Measurements from ENCODE around the gene SUB1. TPM values are rescaled to one million over a fixed set of nuclear protein-coding genes. Genes with fewer than 3 reads are reported as not detected.
"Not testable (repeated sequence)": the region's sequence is repeated elsewhere in the genome, so short reads cannot be mapped to it uniquely, and the experiment has no call there.

The SUB1 gene
- polyA plus RNA-seq, 1 of the 3 experiments (the other 2 are of a cell fraction): 50.8 TPM

DNA sequence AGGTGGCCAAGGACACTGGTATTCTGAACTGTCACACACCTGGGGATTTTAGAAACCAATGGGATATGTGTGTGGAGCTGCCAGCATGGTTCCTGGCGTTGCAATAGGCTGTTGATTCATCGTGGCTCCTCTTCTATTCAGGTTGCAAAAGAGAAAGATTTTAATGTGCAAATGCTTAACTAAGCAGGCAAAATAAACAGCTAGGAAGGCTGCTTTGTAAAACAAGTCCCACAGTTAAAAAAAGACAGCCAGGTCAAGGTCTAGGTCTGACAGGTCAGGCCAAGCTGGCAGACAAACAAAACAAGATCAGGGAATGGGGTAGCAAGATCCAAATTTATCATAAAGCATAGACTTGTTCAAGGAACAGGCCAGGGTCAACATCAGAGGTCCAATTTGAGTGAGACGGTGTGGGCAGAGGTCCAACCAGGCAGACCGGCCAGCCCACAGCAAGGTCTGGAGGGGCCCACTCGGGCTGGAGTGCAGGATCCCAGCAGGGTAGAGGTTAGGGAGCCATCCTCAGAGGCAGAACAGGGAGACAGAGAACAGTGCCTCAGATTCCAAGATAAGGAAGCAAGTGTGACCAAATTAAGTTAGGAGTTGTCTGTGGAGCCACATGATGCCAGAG is 45.6 kb downstream of the SUB1 start:
- Histone ChIP-seq H3K4me3 (ENCODE audit: low read depth in 2 of 2, low read length in 1 of 2) (no peak overlapping the region), H3K36me3 (replicated peaks in 1 of 2; ENCODE audit: control insufficient read depth in 1 of 2, insufficient read depth in 2 of 2, low read length in 1 of 2) (no peaks in the 10 kb centered on the region), H3K27ac (ENCODE audit: low read depth in 2 of 2, low read length in 1 of 2) (no peak overlapping the region), H3F3A (replicated peaks; ENCODE audit: insufficient read depth) (peaks cover 7% of the 10 kb centered on the region), H3K27me3 (ENCODE audit: insufficient read depth) (no peaks in the 10 kb centered on the region), H2AFZ (ENCODE audit: low read depth) (no peak overlapping the region), H3K9me2 (no peaks in the 10 kb centered on the region), H3K4me1 (ENCODE audit: control insufficient read depth in 1 of 2, insufficient read depth in 2 of 2, low read depth in 1 of 2, low read length in 1 of 2) (peaks cover 8 to 9% of the 10 kb centered on the region in 2 experiments; a peak in 2 of 4 replicates), H3K79me2 (ENCODE audit: insufficient read depth) (no peaks in the 10 kb centered on the region), H3K9ac (no peak overlapping the region), H4K20me1 (ENCODE audit: insufficient read depth) (no peaks in the 10 kb centered on the region), H3K9me3 (no peaks in the 10 kb centered on the region), H3K4me2 (no peak overlapping the region)
- peak; percentile 12 for DNase-seq
- ChIA-PET POLR2A (interaction anchor here (0.6 kb wide), 1 partner anchor 48 kb away, joined by 6 read pairs; no protein-coding TSS in a partner anchor), CTCF (interaction anchor here (0.8 to 1.6 kb wide), 2 partner anchors 142 to 399 kb away, joined by 3 to 4 read pairs; no protein-coding TSS in a partner anchor)
- TF ChIP-seq MXI1 (IDR thresholded peaks at IDR 0.05; ENCODE audit: low read depth, low read length) (no peak), SIN3A (IDR thresholded peaks at IDR 0.05; ENCODE audit: borderline replicate concordance, low read depth, low read length) (no peak), TAF1 (IDR thresholded peaks at IDR 0.05; ENCODE audit: borderline replicate concordance, low read depth, low read length) (no peak), SMC3 (IDR thresholded peaks at IDR 0.05; ENCODE audit: low read depth, low read length) (no peak), RAD21 (IDR thresholded peaks at IDR 0.05; ENCODE audit: low read length) (no peak), FOXJ3 (CRISPR knock-in tag; IDR thresholded peaks at IDR 0.05) (no peak), RFX5 (IDR thresholded peaks at IDR 0.05; ENCODE audit: low read length) (no peak), RCOR1 (IDR thresholded peaks at IDR 0.05; ENCODE audit: low read length) (no peak), ELF1 (IDR thresholded peaks at IDR 0.05) (no peak)
- WGBS (ENCODE audit: low lambda C conversion rate): 75% methylated on average over 5 of the region's 5 CpGs

DNA sequence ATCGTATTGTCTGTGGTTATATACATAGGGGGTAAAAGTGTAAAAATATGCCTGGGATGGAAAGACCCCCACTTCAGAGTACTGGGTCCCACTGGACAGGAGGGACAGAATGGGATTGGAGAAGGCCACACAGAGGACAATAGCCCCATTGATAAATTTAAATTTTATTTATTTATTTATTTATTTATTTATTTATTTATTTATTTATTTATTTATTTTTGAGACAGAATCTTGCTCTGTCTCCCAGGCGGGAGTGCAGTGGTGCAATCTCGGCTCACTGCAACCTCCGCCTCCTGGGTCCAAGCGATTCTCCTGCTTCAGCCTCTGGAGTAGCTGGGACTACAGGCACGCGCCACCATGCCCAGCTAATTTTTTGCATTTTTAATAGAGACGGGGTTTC is 47.7 kb downstream of the SUB1 start:
- H3K9me3 ChIP-seq; H3K27me3 ChIP-seq (ENCODE audit: insufficient read depth); H3F3A ChIP-seq (replicated peaks; ENCODE audit: insufficient read depth); POLR2A ChIA-PET; H3K9me2 ChIP-seq; H3K79me2 ChIP-seq (ENCODE audit: insufficient read depth); CTCF ChIA-PET; H2AFZ ChIP-seq (ENCODE audit: low read depth); H3K36me3 ChIP-seq (replicated peaks in 1 of 2; ENCODE audit: control insufficient read depth in 1 of 2, insufficient read depth in 2 of 2, low read length in 1 of 2); H3K4me2 ChIP-seq; DNase-seq; H3K27ac ChIP-seq (ENCODE audit: low read depth in 2 of 2, low read length in 1 of 2); H3K4me1 ChIP-seq (ENCODE audit: control insufficient read depth in 1 of 2, insufficient read depth in 2 of 2, low read depth in 1 of 2, low read length in 1 of 2); H4K20me1 ChIP-seq (ENCODE audit: insufficient read depth); H3K9ac ChIP-seq; H3K4me3 ChIP-seq (ENCODE audit: low read depth in 2 of 2, low read length in 1 of 2): not testable (repeated sequence)
- 97% methylated on average over 8 of the region's 8 CpGs for WGBS (ENCODE audit: low lambda C conversion rate)

DNA sequence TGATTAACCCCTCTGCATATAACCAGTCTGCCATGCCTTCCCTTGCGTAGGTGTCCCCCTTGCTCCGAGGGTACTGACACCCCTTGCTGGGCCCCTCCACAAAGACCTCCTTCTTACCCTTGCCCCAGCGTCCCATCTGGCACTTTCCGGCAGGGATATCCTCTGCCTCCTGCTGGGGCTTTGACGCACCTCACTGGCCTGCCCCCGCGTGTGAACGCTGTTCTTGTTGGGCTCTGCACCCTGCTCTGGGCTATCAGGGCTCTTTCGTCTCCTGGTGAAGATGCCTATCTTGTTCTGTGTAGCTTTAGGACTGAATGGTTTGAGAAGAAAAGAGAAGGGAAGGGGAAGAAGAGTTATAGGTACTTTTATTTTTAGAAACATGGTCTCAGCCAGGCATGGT is 53.0 kb downstream of the SUB1 start:
- H4K20me1 ChIP-seq (ENCODE audit: insufficient read depth): no peaks in the 10 kb centered on the region
- CTCF ChIA-PET: no interaction called here
- no peaks in the 10 kb centered on the region for H3K36me3 ChIP-seq (replicated peaks in 1 of 2; ENCODE audit: control insufficient read depth in 1 of 2, insufficient read depth in 2 of 2, low read length in 1 of 2)
- no peak overlapping the region for H3K27ac ChIP-seq (ENCODE audit: low read depth in 2 of 2, low read length in 1 of 2)
- no peaks in the 10 kb centered on the region for H3K9me2 ChIP-seq
- H3K4me2 ChIP-seq: no peak overlapping the region
- TF ChIP-seq GATA2 (CRISPR knock-in tag; IDR thresholded peaks at IDR 0.05): no peak
- no peak for TF ChIP-seq RXRA (IDR thresholded peaks at IDR 0.05; ENCODE audit: borderline replicate concordance, low read depth)
- no peak for TF ChIP-seq FOXM1 (IDR thresholded peaks at IDR 0.05; ENCODE audit: low read depth)
- no peak for TF ChIP-seq JUND (IDR thresholded peaks at IDR 0.05)
- no peak for TF ChIP-seq NRF1 (IDR thresholded peaks at IDR 0.05; ENCODE audit: low read depth, low read length)
- TF ChIP-seq RFX5 (IDR thresholded peaks at IDR 0.05; ENCODE audit: low read length): no peak
- no peak for TF ChIP-seq FOXJ3 (CRISPR knock-in tag; IDR thresholded peaks at IDR 0.05)
- H3K9me3 ChIP-seq: no peaks in the 10 kb centered on the region
- no peak overlapping the region for H3K9ac ChIP-seq
- DNase-seq: no peak
- 83% methylated on average over 9 of the region's 9 CpGs for WGBS (ENCODE audit: low lambda C conversion rate)
- POLR2A ChIA-PET: no interaction called here
- no peak overlapping the region for H3K4me3 ChIP-seq (ENCODE audit: low read depth in 2 of 2, low read length in 1 of 2)
- H3K27me3 ChIP-seq (ENCODE audit: insufficient read depth): no peaks in the 10 kb centered on the region
- no peaks in the 10 kb centered on the region; a peak in 1 of 4 replicates for H3K4me1 ChIP-seq (ENCODE audit: control insufficient read depth in 1 of 2, insufficient read depth in 2 of 2, low read depth in 1 of 2, low read length in 1 of 2)
- no peak overlapping the region for H2AFZ ChIP-seq (ENCODE audit: low read depth)
- no peaks in the 10 kb centered on the region for H3F3A ChIP-seq (replicated peaks; ENCODE audit: insufficient read depth)
- H3K79me2 ChIP-seq (ENCODE audit: insufficient read depth): no peaks in the 10 kb centered on the region
